GM18498 (cell line): ENCODE measurements around the gene KIAA0408.

Source experiments
- ATAC-seq: cut with Tn5 transposase; IDR thresholded peaks from one replicate; pipeline ENCODE4 v1.9.1; 2021; ENCODE audit warnings: mild to moderate bottlenecking, moderate library complexity; ENCODE audit not compliant: unreplicated experiment

Gene KIAA0408

GRCh38 chr6:127459231-127459641 lies at the start of gene KIAA0408:
TSS of gene KIAA0408 (minus strand) at chr6:127459389. CDS start at chr6:127453981, 5,408 bp downstream.
- no peak for ATAC-seq

GRCh38 chr6:127506894-127507293 lies 47.7 kb upstream of the KIAA0408 start:
- ATAC-seq, result no peak

DNA sequence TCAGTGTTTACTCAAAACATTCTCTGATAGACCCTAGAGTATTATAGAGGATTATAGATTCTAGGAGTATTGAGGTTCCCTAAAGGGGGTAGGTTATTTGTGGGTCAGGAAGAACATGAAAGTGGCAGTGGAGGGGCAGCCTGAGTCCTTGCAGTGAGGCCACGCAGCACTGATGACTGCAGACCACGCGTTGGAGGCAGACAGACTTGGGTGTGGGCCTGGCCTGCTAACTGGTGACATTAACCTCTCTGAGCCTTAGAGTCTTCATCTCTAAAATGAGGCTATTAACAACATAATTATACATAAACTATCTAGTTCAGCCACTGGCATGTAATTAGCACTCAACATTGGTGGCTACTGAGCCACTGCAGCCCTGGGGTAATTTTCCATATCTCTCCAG lies 43.8 kb upstream of the KIAA0408 start:
- no peak for ATAC-seq

DNA sequence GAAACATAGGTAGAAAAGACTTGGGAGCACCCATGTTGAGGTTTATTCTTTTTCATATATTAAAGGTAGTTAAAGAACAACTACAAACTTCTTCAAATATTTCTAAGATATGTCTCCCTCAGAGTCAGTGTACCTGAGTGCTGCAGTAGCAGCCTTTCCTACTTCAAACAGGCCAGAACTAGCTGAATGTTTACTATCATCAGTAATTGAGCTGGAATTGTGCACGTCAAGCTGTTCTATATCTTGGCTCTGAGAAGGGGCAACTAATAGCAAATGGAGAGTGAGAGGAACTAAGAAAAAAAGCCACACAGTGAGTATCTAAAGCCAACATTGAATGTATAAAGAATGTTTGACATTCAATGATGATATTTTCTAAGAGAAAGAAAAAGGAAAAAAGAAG lies 38.2 kb upstream of the KIAA0408 start:
- no peak for ATAC-seq

GRCh38 chr6:127496471-127496870 lies 37.3 kb upstream of the KIAA0408 start:
- ATAC-seq, result no peak

GRCh38 chr6:127494240-127494767 lies 35.1 kb upstream of the KIAA0408 start:
- no peak for ATAC-seq

DNA sequence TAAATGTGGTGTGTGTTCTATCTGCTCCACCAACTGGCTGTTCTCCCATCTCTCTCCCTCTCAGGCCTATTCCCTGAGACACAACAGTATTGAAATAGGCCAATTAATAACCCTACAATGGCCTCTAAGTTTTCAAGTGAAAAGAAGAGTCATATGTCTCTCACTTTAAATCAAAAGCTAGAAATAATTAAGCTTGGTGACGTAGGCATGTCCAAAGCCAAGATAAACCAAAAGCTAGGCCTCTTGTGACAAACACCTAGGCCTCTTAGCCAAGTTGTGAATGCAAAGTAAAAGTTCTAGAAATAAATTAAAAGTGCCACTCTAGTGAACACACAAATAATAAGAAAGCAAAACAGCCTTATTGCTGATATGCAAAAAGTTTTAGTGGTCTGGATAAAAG lies 30.1 kb upstream of the KIAA0408 start:
- no peak for ATAC-seq

GRCh38 chr6:127486934-127487333 lies 27.7 kb upstream of the KIAA0408 start:
- ATAC-seq, result no peak

DNA sequence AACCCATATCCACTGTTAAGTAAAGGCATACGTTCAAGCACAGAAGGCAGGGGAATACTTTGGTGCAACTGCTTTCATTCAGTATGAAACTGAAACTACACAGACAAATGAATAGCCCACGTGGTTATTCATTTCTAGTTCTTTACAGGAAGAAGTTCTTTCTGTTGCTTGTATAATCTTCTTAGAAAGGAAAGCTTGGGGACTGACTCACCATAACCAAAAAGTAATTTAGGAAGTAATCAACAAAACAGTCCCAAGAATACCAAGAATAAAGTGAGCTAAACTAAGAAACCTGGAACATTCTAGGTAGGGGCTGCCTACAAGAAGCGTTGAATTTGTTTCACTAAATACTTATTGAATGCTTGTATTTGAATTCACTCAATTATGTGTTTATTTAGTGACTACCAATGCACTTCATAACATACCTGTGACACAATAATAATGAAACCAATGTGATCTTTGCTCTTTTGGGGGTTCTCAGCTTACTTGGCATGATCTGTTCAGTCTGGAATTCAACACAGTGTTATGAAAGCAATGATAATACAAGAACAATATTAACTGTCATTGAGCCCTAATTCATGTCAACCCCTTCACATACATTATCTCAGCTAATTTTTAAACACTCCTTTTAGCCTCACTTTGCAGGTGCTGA lies 25.1 kb upstream of the KIAA0408 start:
- ATAC-seq, result peak; percentile 100

GRCh38 chr6:127483399-127484055 lies 24.3 kb upstream of the KIAA0408 start:
- peak; percentile 27 for ATAC-seq

- ATAC-seq, result no peak
These were observed 23.1 kb upstream of the KIAA0408 start for GRCh38 chr6:127482325-127482724.

GRCh38 chr6:127481628-127482027 lies 22.4 kb upstream of the KIAA0408 start:
- ATAC-seq, result no peak

- no peak for ATAC-seq
These were observed 21.9 kb upstream of the KIAA0408 start for GRCh38 chr6:127481111-127481510.

- no peak for ATAC-seq
These were observed 18.5 kb upstream of the KIAA0408 start for GRCh38 chr6:127477658-127478057.

- no peak for ATAC-seq
These were observed 16.6 kb upstream of the KIAA0408 start for GRCh38 chr6:127475823-127476176.

GRCh38 chr6:127475135-127475822 lies 16.1 kb upstream of the KIAA0408 start:
- ATAC-seq, result no peak

DNA sequence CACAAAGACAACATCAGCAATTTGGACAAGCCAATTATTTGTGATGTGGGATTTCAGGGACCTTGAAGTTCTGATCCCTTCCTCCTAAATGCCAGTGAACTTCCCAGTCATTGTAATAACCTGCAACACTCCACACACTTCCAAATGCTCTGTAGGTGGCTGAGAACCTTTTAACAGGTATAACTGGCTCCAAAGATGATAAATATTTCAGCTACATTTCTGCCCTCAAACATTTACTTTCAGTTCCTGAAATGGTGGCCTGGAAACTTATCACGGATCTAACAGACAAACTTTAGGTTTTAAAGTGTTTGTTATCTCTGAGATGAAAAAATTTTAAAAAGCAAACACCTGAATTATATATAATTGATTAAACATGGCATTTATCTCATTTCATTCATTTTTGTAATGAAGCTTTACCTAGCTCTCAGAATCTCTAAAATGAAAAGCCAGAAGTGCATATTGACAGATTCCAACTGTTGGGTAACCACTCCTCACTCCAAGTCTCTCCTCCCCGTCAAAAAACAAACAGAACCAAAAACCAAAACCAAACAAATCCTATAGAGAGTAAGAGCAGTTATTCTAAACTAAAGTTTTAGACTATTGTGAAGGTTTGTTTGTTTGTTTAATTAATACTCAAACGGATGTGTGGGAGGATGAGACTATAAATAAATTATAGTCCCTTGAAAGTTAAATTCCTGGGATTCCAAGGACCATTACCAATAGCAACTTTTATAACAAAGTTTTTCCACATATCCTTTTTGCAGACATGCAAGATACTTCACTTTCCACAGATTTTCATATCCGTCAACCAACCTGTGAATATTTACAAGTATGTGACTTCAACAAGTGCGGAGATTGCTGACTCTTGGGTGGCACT lies 12.4 kb upstream of the KIAA0408 start:
- no peak for ATAC-seq

DNA sequence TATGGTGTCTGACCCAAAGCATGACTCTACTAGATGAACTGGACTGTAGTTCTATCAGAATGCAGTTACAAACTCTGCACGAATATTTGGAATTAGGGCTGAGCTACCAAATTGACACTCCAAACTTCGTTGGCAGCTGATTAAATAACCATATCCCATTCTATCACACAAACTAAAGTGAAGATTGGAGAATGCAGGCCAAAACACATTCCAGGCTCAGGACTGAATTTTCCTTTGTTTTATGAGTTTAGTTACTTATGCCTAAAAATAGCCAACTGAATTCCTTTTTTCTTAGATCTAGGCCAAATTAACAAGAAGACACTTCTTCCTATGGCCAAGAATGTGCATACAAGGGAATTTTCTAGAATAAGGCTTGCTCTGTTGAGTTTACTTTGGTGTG lies 9.7 kb upstream of the KIAA0408 start:
- ATAC-seq, result no peak

DNA sequence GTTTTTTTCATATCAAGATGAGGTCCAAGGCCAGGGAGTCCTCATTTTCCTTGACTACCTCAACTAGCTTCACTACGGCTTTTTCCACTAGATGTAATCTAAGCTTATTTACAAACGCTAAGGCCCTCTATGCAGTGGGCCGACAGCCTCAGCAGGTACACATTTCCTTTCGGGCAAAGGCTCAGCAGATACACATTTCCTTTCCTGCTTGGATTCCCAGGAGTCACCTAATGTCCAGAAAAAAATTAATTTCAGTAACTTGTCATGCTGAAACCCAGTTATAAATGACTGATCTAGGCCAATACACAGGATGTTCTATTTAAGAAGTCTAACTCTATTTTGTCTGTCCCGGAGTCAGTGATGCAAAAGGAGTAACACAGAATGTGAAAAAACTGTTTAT lies 7.2 kb upstream of the KIAA0408 start:
- ATAC-seq, result no peak

DNA sequence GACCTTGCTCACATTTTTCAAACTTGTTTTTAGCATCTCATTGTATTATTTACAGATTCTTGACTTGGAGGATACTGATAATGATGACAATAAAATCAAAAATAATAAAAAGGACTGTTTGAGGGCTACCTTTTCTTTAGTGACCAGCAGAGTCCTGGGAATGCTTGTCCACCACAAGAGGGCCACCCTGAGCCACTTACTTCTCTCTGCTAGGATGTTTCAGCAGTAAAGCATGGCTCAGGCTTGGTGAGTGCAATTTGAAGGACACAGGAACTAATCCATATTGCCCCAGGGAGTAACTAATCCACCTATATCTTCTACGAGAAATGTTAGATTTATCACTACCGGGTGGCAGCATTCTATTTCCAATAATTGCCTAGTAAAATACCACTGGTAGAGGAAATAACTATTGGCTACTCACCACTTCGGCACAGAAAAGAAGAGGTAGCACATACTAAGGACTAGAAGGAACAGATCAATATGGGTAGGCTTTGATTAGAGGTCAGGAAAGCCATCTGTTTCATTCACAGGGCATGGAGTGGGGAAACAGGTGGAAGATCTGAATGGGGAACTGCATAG lies 5.8 kb upstream of the KIAA0408 start:
- ATAC-seq, result peak; percentile 92
